WTC11 (cell line): ENCODE results near the gene CYSTM1. TPM values are rescaled to one million over a fixed set of nuclear protein-coding genes. Genes with fewer than 3 reads are reported as not detected.

Experiments used
- ATAC-seq: fragments of 200-7000 bp; cut with Tn5 transposase; 2 replicates; pipeline ENCODE4 v1.10.0; 2021; ENCODE audit warnings: mild to moderate bottlenecking, moderate library complexity
- CTCF ChIA-PET: fragments of 300-600 bp; sonication (Branson Sonifier 250); formaldehyde crosslinking; loops from one replicate; lab custom pipeline; 2021; ENCODE audit warnings: antibody characterized with exemption; lab: Charles Lee
- POLR2A ChIA-PET: fragments of 350-600 bp; sonication (Branson Sonifier 250); formaldehyde crosslinking; loops from one replicate; lab custom pipeline; 2021; ENCODE audit warnings: antibody characterized with exemption; lab: Charles Lee
- DNase-seq: peaks from one replicate; pipeline ENCODE4 v3.0.0; 2021; ENCODE audit warnings: low spot score
- H3K27ac Mint-ChIP-seq: 2 replicates; pipeline ENCODE4 v1.8.0; 2021; ENCODE audit warnings: mixed read lengths
- H3K27me3 Mint-ChIP-seq: 2 replicates; pipeline ENCODE4 v1.8.0; 2021; ENCODE audit warnings: low read depth, mild to moderate bottlenecking, moderate library complexity, mixed read lengths
- H3K36me3 Mint-ChIP-seq: 2 replicates; pipeline ENCODE4 v1.8.0; 2021; ENCODE audit warnings: mixed read lengths
- H3K4me1 Mint-ChIP-seq: 2 replicates; pipeline ENCODE4 v1.8.0; 2022; ENCODE audit warnings: mixed read lengths
- H3K4me3 Mint-ChIP-seq: 2 replicates; pipeline ENCODE4 v1.8.0; 2021; ENCODE audit warnings: mild to moderate bottlenecking, moderate library complexity, mixed read lengths
- H3K9me3 Mint-ChIP-seq: 2 replicates; pipeline ENCODE4 v1.8.0; 2021; ENCODE audit warnings: mixed read lengths
- ARID4B ChIP-seq: sonication (generic); formaldehyde crosslinking; IDR thresholded peaks from 2 replicates; pipeline ENCODE4 v1.8.0; 2023; ENCODE audit warnings: missing genetic modification reagents, mild to moderate bottlenecking, borderline replicate concordance
- ATF1 ChIP-seq: sonication (generic); formaldehyde crosslinking; IDR thresholded peaks from 2 replicates; pipeline ENCODE4 v1.8.1; 2023; ENCODE audit warnings: mild to moderate bottlenecking, moderate library complexity, missing genetic modification reagents
- FOXK1 ChIP-seq: sonication (generic); formaldehyde crosslinking; IDR thresholded peaks from 2 replicates; pipeline ENCODE4 v1.8.0; 2022; ENCODE audit warnings: mild to moderate bottlenecking, moderate library complexity, missing genetic modification reagents
- HMGXB4 ChIP-seq: sonication (generic); formaldehyde crosslinking; IDR thresholded peaks from 2 replicates; pipeline ENCODE4 v1.8.1; 2023; ENCODE audit warnings: mild to moderate bottlenecking, moderate library complexity, missing genetic modification reagents
- NFE2L1 ChIP-seq: sonication (generic); formaldehyde crosslinking; IDR thresholded peaks from 2 replicates; pipeline ENCODE4 v1.8.1; 2023; ENCODE audit warnings: missing genetic modification reagents
- OVOL2 ChIP-seq: fragments of 250-450 bp; sonication (Bioruptor Pico); IDR thresholded peaks from 2 replicates; pipeline ENCODE4 v1.9.0; 2021; ENCODE audit warnings: mild to moderate bottlenecking, borderline replicate concordance
- PRRX2 ChIP-seq: fragments of 250-450 bp; sonication (Bioruptor Pico); IDR thresholded peaks from 2 replicates; pipeline ENCODE4 v1.8.0; 2021; ENCODE audit warnings: mild to moderate bottlenecking
- RELA ChIP-seq: sonication (generic); formaldehyde crosslinking; IDR thresholded peaks from 2 replicates; pipeline ENCODE4 v1.8.1; 2022; ENCODE audit warnings: missing genetic modification reagents, mild to moderate bottlenecking, borderline replicate concordance
- SP1 ChIP-seq: sonication (generic); formaldehyde crosslinking; conservative IDR thresholded peaks from 2 replicates; pipeline ENCODE4 v1.8.1; 2022; ENCODE audit warnings: missing genetic modification reagents
- TCF7 ChIP-seq: sonication (generic); formaldehyde crosslinking; IDR thresholded peaks from 2 replicates; pipeline ENCODE4 v1.8.0; 2022; ENCODE audit warnings: mild to moderate bottlenecking, low read depth, missing genetic modification reagents, moderate library complexity
- USF2 ChIP-seq: sonication (generic); formaldehyde crosslinking; IDR thresholded peaks from 2 replicates; pipeline ENCODE4 v1.8.1; 2023; ENCODE audit warnings: mild to moderate bottlenecking, missing genetic modification reagents, moderate library complexity
- ZBTB43 ChIP-seq: sonication (generic); formaldehyde crosslinking; IDR thresholded peaks from 2 replicates; pipeline ENCODE4 v1.8.1; 2023; ENCODE audit warnings: mild to moderate bottlenecking, missing genetic modification reagents
- ZNF138 ChIP-seq: sonication (generic); formaldehyde crosslinking; conservative IDR thresholded peaks from 2 replicates; pipeline ENCODE4 v1.8.1; 2022; ENCODE audit warnings: mild to moderate bottlenecking, moderate library complexity, missing genetic modification reagents
- ZNF219 ChIP-seq: sonication (generic); formaldehyde crosslinking; IDR thresholded peaks from 2 replicates; pipeline ENCODE4 v1.8.0; 2023; ENCODE audit warnings: missing genetic modification reagents, mild to moderate bottlenecking, borderline replicate concordance
- ZNF671 ChIP-seq: fragments of 250-450 bp; sonication (Bioruptor Pico); IDR thresholded peaks from 2 replicates; pipeline ENCODE4 v1.8.0; 2021; ENCODE audit warnings: mild to moderate bottlenecking
- ZSCAN18 ChIP-seq: fragments of 250-450 bp; sonication (Bioruptor Pico); IDR thresholded peaks from 2 replicates; pipeline ENCODE4 v2.1.2; 2022; ENCODE audit warnings: mild to moderate bottlenecking, moderate library complexity
- total RNA-seq: library from RNA; stranded (reverse); gene quantifications from 3 replicates; pipeline ENCODE4 v1.2.3, GENCODE V29; 2021

Gene CYSTM1
- total RNA-seq, 1 experiment from 2014 or later, result 29.3 TPM

GRCh38 chr5:140242890-140243585 lies 68.0 kb downstream of the CYSTM1 start:
- Mint-ChIP-seq H3K27me3 (no peaks in the 10 kb centered on the region), H3K4me1 (peaks cover 43% of the 10 kb centered on the region), H3K4me3 (no peak overlapping the region), H3K36me3 (peaks cover 11% of the 10 kb centered on the region; the same call in 1 of the 2 replicates), H3K27ac (no peak overlapping the region), H3K9me3 (no peaks in the 10 kb centered on the region)
- ChIA-PET POLR2A (interaction anchor here (0.6 to 4.0 kb wide), 3 partner anchors 17 to 115 kb away, joined by 3 to 24 read pairs (median 6); partner anchors contain the start of gene HBEGF), CTCF (interaction anchor here (0.6 to 11.7 kb wide), 24 partner anchors 13 to 477 kb away, joined by 3 to 621 read pairs (median 8); partner anchors contain the start of genes ANKHD1, CYSTM1, EIF4EBP3 and HBEGF)
- TF ChIP-seq ZSCAN18 (CRISPR knock-in tag) (no peak), HMGXB4 (CRISPR knock-in tag) (no peak), OVOL2 (CRISPR knock-in tag) (no peak), ZNF138 (CRISPR knock-in tag) (no peak)
- DNase-seq (no peak), ATAC-seq (no peak)

- ATAC-seq (no peak), DNase-seq (no peak)
- ChIA-PET CTCF (interaction anchor here (0.6 to 11.7 kb wide), 52 partner anchors 8 to 1594 kb away, joined by 3 to 621 read pairs (median 6); partner anchors contain the start of genes ANKHD1, CYSTM1, EIF4EBP3 and HBEGF), POLR2A (interaction anchor here (0.7 to 2.8 kb wide), 3 partner anchors 16 to 102 kb away, joined by 3 to 28 read pairs (median 4); partner anchors contain the start of genes HBEGF and PFDN1)
- TF ChIP-seq FOXK1 (CRISPR knock-in tag) (no peak), ZBTB43 (CRISPR knock-in tag) (no peak), ARID4B (CRISPR knock-in tag) (no peak), USF2 (CRISPR knock-in tag) (no peak), SP1 (CRISPR knock-in tag) (no peak), ZNF219 (CRISPR knock-in tag) (no peak), PRRX2 (no peak), RELA (no peak), ZNF671 (CRISPR knock-in tag) (no peak), ATF1 (no peak), NFE2L1 (CRISPR knock-in tag) (no peak), TCF7 (no peak)
- H3K9me3 Mint-ChIP-seq, result no peaks in the 10 kb centered on the region
- H3K36me3 Mint-ChIP-seq, result peaks cover 11% of the 10 kb centered on the region; the same call in 1 of the 2 replicates
- H3K27ac Mint-ChIP-seq, result no peak overlapping the region
- peaks cover 43% of the 10 kb centered on the region for H3K4me1 Mint-ChIP-seq
- H3K4me3 Mint-ChIP-seq, result no peak overlapping the region
- no peaks in the 10 kb centered on the region for H3K27me3 Mint-ChIP-seq
Measured at GRCh38 chr5:140243706-140244250, 68.8 kb downstream of the CYSTM1 start.
